MM.1S (cell line): ENCODE results near the gene POLR2A.

Source experiments
- CTCF ChIP-seq: fragments of 300-600 bp; sonication (generic); IDR thresholded peaks from 2 replicates; pipeline ENCODE4 v1.5.1; 2016; ENCODE audit warnings: antibody characterized with exemption, low read length, mixed read lengths
- EZH2 ChIP-seq: fragments of 300-600 bp; sonication (generic); optimal IDR thresholded peaks from 2 replicates; pipeline ENCODE3; 2017; ENCODE audit warnings: low read depth, mild to moderate bottlenecking, antibody characterized with exemption, low read length, mixed read lengths

GRCh38 chr17:7512105-7512504 is 27.9 kb downstream of the POLR2A start:
- no peak for TF ChIP-seq CTCF
- no peak for TF ChIP-seq EZH2
